Liver (tissue), 3 donors: ENCODE data around the gene SLC2A9.

Experiments used
- RAD21 ChIP-seq, 2 donors: IDR thresholded peaks; 2 replicates each; pipeline ENCODE4 v1.6.1; 2016; ENCODE audit warnings: antibody characterized with exemption in 2 of 2, mild to moderate bottlenecking in 2 of 2
- TF ChIP-seq, protein P1 (sequence below): IDR thresholded peaks from 2 replicates; pipeline ENCODE4 v1.6.1; 2016; ENCODE audit warnings: antibody characterized with exemption
- TF ChIP-seq, protein P2 (sequence below): fragments of 150-350 bp; IDR thresholded peaks from 2 replicates; pipeline ENCODE4 v1.5.1; 2017; ENCODE audit warnings: improper control_type of control experiment, low read depth, low read length; ENCODE audit not compliant: missing input control
- TF ChIP-seq, protein P3 (sequence below): IDR thresholded peaks from 2 replicates; pipeline ENCODE4 v1.6.1; 2016; ENCODE audit warnings: antibody characterized with exemption
- donor health status: healthy.
- donor health status: healthy.

DNA sequence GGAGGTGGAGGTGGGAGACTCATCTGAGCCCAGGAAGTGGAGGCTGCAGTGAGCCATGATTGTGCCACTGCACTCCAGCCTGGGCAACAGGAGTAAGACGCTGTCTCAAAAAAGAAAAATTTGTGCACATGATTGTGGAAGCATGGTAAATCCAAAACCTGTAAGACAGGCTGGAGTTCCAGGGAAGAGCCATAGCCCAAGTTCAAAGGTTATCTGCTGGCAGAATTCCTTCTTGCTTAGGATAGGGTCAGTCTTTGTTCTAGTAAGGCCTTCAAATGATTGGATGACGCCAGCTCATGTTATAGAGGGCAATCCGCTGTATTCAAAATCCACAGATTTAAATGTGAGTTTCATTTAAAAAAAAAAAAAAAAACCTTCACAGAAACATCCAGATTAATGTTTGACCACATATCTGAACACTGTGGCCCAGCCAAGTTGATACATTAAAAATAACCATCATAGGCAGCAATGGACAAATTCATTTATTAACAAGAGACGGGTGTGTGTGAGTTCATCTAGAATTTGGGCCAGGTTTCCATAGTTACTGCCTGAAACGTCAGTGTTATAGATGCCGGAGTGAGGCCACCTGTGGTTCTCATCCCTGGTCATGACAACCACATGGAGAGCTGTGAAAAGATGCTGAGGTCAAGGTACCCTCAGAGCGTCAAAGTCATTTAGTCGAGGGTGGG is 35.2 kb upstream of the SLC2A9 start:
- TF ChIP-seq, protein P1, sequence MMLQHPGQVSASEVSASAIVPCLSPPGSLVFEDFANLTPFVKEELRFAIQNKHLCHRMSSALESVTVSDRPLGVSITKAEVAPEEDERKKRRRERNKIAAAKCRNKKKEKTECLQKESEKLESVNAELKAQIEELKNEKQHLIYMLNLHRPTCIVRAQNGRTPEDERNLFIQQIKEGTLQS: no peak
- TF ChIP-seq, protein P2, sequence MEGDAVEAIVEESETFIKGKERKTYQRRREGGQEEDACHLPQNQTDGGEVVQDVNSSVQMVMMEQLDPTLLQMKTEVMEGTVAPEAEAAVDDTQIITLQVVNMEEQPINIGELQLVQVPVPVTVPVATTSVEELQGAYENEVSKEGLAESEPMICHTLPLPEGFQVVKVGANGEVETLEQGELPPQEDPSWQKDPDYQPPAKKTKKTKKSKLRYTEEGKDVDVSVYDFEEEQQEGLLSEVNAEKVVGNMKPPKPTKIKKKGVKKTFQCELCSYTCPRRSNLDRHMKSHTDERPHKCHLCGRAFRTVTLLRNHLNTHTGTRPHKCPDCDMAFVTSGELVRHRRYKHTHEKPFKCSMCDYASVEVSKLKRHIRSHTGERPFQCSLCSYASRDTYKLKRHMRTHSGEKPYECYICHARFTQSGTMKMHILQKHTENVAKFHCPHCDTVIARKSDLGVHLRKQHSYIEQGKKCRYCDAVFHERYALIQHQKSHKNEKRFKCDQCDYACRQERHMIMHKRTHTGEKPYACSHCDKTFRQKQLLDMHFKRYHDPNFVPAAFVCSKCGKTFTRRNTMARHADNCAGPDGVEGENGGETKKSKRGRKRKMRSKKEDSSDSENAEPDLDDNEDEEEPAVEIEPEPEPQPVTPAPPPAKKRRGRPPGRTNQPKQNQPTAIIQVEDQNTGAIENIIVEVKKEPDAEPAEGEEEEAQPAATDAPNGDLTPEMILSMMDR: no peak
- TF ChIP-seq, protein P3, sequence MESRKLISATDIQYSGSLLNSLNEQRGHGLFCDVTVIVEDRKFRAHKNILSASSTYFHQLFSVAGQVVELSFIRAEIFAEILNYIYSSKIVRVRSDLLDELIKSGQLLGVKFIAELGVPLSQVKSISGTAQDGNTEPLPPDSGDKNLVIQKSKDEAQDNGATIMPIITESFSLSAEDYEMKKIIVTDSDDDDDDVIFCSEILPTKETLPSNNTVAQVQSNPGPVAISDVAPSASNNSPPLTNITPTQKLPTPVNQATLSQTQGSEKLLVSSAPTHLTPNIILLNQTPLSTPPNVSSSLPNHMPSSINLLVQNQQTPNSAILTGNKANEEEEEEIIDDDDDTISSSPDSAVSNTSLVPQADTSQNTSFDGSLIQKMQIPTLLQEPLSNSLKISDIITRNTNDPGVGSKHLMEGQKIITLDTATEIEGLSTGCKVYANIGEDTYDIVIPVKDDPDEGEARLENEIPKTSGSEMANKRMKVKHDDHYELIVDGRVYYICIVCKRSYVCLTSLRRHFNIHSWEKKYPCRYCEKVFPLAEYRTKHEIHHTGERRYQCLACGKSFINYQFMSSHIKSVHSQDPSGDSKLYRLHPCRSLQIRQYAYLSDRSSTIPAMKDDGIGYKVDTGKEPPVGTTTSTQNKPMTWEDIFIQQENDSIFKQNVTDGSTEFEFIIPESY: no peak
- TF ChIP-seq RAD21 (IDR thresholded peaks at IDR 0.05): no peak
